IPS-18a (cell line): ENCODE data around the gene ZNF581.

Experiments
- H3K27ac ChIP-seq: one replicate; pipeline ENCODE4 v1.5.1; 2013; ENCODE audit warnings: low read length
- H3K27me3 ChIP-seq: one replicate; pipeline ENCODE4 v1.6.1; 2013; ENCODE audit warnings: mild to moderate bottlenecking, low read length; ENCODE audit not compliant: control insufficient read depth, insufficient read depth
- H3K36me3 ChIP-seq: one replicate; pipeline ENCODE4 v1.6.1; 2013; ENCODE audit warnings: low read depth, low read length; ENCODE audit not compliant: control insufficient read depth
- H3K4me1 ChIP-seq: one replicate; pipeline ENCODE4 v1.6.1; 2013; ENCODE audit warnings: low read depth, low read length; ENCODE audit not compliant: control insufficient read depth
- H3K4me3 ChIP-seq: one replicate; pipeline ENCODE4 v1.5.1; 2013; ENCODE audit warnings: low read length
- H3K9ac ChIP-seq: one replicate; pipeline ENCODE4 v1.6.1; 2013; ENCODE audit warnings: mild to moderate bottlenecking, low read length, moderate library complexity
- H3K9me3 ChIP-seq: one replicate; pipeline ENCODE4 v1.6.1; 2013; ENCODE audit warnings: low read depth, low read length; ENCODE audit not compliant: control insufficient read depth

Gene ZNF581

DNA sequence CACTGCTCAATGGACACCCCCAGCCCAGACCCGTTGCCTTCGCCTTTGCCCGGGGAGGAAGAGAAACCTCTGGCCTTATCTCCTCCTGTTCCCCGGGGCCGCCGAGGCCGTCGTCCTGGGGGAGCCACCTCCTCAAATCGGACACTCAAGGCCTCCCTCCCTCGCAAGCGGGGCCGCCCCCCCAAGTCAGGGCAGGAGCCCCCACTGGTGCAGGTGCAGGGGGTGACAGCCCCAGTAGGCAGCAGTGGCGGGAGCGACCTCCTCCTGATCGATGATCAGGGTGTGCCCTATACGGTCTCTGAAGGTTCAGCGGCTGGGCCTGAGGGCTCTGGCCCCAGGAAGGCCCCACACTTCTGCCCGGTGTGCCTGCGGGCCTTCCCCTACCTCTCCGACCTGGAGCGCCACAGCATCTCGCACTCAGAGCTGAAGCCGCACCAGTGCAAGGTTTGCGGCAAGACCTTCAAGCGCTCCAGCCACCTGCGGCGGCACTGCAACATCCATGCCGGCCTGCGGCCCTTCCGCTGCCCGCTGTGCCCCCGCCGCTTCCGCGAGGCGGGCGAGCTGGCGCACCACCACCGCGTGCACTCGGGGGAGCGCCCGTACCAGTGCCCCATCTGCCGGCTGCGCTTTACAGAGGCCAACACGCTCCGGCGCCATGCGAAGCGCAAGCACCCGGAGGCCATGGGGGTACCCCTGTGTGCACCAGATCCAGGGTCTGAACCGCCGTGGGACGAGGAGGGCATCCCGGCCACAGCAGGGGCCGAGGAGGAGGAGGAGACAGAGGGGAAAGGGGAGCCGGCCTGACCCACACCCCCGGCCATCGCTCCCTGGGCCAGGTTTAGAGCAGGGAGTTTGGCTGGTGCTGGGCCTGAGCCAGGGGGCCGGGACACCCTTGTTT lies 41.1 kb upstream of the ZNF581 start:
- no peak overlapping the region for H3K9ac ChIP-seq
- H3K9me3 ChIP-seq = no peaks in the 10 kb centered on the region
- H3K27ac ChIP-seq = no peak overlapping the region
- H3K4me1 ChIP-seq = peaks cover 18% of the 10 kb centered on the region
- H3K27me3 ChIP-seq = no peaks in the 10 kb centered on the region
- no peak overlapping the region for H3K4me3 ChIP-seq
- no peaks in the 10 kb centered on the region for H3K36me3 ChIP-seq

DNA sequence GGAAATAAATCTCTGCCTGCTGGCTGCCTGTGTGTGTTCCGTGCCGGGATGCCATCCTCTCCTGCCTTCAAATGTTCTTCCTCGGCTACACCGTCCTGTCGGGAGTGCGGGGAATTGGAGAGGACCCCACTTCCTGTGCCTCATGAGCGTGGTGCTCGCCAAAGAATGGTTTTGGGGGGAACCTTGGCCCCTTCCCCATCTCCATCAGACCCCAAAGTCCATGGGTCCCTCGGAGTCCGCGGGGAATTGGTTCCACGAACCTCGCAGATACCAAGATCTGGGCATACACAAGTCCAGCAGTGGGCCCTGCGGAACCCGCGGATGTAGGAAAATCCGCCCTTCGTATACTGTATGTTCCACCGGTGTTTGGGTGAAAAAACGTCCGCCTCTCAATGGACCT lies 40.3 kb upstream of the ZNF581 start:
- peaks cover 14% of the 10 kb centered on the region for H3K4me1 ChIP-seq
- H3K9me3 ChIP-seq = no peaks in the 10 kb centered on the region
- no peaks in the 10 kb centered on the region for H3K27me3 ChIP-seq
- H3K27ac ChIP-seq = no peak overlapping the region
- no peaks in the 10 kb centered on the region for H3K36me3 ChIP-seq
- H3K4me3 ChIP-seq = no peak overlapping the region
- no peak overlapping the region for H3K9ac ChIP-seq

DNA sequence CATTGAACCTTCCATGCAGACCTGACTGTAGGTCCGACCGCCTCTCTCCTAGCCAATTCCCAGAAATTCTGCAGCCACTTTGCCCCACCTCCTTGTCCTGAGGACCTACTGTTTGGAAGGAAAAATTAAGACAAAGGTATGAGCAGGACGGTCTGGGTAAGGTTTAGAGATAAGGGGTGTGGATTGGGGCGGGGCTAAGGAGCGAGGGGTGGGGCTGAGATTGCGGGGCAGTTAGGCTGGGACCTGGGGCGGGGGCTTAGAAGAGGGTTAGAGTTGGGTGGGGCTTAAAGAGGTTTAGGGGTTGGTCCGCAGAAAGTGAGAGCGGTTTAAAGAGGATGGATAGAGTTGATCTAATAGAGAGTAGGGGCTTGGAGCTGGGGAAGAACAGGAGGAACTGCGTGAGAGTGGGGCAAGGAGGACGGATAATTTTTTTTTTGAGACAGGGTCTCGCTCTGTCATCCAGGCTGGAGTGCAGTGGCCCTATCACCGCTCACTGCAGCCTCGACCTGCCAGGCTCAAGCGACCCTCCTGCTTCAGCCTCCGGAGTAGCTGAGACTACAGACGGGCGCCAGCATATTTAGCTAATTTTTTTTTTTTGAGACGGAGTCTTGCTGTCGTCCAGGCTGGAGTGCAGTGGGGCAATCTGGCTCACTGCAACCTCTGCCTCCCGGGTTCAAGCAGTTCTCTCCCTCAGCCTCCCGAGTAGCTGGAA lies 39.7 kb upstream of the ZNF581 start:
- H3K4me3 ChIP-seq = no peak overlapping the region
- no peaks in the 10 kb centered on the region for H3K9me3 ChIP-seq
- no peaks in the 10 kb centered on the region for H3K27me3 ChIP-seq
- no peaks in the 10 kb centered on the region for H3K36me3 ChIP-seq
- no peak overlapping the region for H3K9ac ChIP-seq
- peaks cover 9% of the 10 kb centered on the region for H3K4me1 ChIP-seq
- no peak overlapping the region for H3K27ac ChIP-seq

- H3K9ac ChIP-seq = peak overlapping the region; percentile 74
These were observed 38.2 kb upstream of the ZNF581 start for GRCh38 chr19:55605207-55605636.

DNA sequence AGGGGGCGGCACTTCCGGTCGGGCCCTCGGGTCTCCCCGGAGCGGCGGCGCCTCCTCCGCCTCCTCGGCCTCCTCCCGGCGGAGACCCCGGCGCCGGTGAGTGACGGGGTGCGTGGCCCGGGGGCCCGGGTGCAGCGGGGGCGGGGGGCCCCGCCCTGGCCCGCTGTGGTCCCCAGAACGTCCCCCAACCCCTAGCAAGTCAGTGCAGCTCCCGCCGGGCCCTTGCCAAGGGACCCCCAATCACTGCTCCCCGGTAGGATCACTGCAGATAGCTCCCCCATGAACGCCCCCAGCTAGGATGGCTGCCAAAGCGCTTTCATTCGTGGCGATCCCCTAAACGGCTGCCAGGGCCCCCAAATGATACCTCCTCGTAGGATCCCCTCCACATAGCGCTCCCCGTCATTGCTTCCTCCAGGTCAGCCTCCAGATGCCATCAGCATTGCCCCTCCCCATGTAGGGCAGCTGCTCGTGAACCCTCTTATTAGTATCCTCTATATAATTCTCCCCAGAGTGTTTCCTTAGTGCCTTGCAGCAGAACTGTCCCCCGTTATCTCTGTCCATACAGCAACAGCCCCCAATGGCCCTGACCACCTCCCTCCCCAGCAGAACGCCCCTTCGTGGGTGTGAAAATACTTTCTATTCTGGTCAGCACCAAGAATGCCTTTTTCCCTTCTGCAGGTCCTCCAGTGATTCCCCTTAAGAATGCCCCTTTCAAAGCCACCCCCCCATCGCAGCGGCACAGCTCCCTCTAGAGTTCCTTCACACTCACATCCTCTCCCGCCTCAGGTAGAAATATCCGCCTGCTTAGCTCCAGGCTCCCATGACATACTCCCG lies 37.6 kb upstream of the ZNF581 start, which contains the start of gene ZNF865:
ZNF865 (plus strand) TSS at position 11 of the 834 bp plus-strand sequence. CDS start 7,972 bp downstream, outside the sequence.
- Histone ChIP-seq H3K27me3 (no peaks in the 10 kb centered on the region), H3K9ac (peak within 1 kb of the TSS; percentile 84), H3K9me3 (no peaks in the 10 kb centered on the region), H3K4me1 (peaks cover 9% of the 10 kb centered on the region), H3K4me3 (peak within 1 kb of the TSS; percentile 73), H3K27ac (peak within 1 kb of the TSS; percentile 92), H3K36me3 (peaks cover 7% of the 10 kb centered on the region)

More at GRCh38 chr19:55605207-55605636, 38.2 kb upstream of the ZNF581 start:
- Histone ChIP-seq H3K27ac (no peak overlapping the region), H3K36me3 (peaks cover 7% of the 10 kb centered on the region), H3K9me3 (no peaks in the 10 kb centered on the region), H3K4me1 (peaks cover 9% of the 10 kb centered on the region), H3K27me3 (no peaks in the 10 kb centered on the region), H3K4me3 (peak overlapping the region; percentile 73)

- Histone ChIP-seq H3K27ac (no peak overlapping the region), H3K4me1 (peaks cover 9% of the 10 kb centered on the region), H3K4me3 (peak overlapping the region; percentile 73), H3K9me3 (no peaks in the 10 kb centered on the region), H3K36me3 (peaks cover 7% of the 10 kb centered on the region), H3K27me3 (no peaks in the 10 kb centered on the region), H3K9ac (no peak overlapping the region)
These were observed 37.0 kb upstream of the ZNF581 start for GRCh38 chr19:55606471-55606787.

DNA sequence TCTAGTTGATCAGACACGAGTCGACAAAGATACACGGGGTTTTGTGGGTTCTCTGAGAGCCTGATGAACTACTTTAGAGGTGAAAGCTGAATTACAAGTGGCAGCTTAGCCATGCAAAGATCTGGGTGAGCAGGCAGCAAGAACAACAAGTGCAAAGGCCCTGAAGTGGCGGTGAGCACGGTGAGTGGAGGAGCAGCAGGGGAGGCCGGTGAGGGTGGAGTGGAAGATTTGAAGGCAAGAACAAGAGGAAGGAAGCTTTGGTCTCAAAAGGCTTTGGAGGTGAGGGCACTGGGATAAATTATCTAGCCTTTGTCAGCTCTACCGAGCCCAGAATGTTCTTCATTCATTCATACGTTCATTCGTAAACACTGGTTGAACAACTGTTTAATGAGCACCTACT lies 36.6 kb upstream of the ZNF581 start:
- Histone ChIP-seq H3K36me3 (peaks cover 7% of the 10 kb centered on the region), H3K27ac (no peak overlapping the region), H3K4me3 (peak overlapping the region; percentile 73), H3K9me3 (no peaks in the 10 kb centered on the region), H3K4me1 (peaks cover 9% of the 10 kb centered on the region), H3K9ac (no peak overlapping the region), H3K27me3 (no peaks in the 10 kb centered on the region)

DNA sequence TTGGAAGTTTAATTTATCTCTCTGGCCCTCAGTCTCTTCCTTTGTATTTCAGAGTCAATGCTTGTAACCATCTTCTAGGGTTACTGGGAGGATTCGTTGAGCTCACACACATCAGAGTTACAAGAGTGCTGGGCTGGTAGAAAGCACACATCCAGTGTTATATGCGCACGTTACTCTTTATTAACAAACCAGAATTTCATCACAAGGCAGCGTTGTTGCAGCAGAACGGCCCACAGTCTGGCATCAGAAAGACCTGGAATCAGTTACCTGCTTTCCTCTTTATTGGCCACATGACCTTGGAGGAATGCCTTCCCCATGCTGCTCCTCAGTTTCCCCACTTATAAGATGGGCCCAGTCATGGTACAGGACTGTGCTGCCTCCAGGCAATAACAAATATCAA lies 34.1 kb upstream of the ZNF581 start:
- Histone ChIP-seq H3K36me3 (peaks cover 7% of the 10 kb centered on the region), H3K27ac (no peak overlapping the region), H3K27me3 (no peaks in the 10 kb centered on the region), H3K9ac (no peak overlapping the region), H3K4me1 (peaks cover 9% of the 10 kb centered on the region), H3K4me3 (no peak overlapping the region), H3K9me3 (no peaks in the 10 kb centered on the region)

DNA sequence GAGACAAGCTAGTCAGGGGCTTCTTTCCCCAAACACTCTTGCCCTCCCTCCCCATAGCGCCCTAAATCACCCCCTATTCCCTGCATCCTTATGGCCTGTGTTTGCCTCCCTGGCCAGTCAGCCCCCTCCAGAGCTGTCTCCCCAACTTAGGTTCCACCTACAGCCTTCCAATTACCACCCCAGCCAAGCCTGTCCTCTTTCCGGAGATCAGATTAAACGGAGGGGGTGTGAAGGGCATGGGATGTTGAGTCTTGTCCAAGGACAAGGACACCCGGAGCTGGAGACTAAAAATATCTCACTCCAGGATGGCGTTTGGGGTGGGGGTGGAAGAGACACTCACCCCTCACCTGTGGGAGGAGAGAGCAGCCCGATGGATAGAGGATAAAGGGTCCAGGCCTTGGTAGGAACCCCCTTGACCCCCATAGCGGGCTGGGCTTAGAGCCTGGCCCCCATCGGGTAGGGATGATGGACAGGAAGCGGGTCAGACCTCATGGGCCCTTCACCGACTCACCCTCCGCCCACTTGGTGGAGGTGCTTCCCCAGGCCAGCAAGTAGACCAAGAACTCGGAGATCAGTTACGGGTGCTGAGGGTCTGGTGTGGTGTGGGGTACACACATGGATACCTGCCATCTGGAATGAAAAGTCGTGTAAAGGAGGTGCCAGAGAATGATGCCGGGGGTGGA lies 32.0 kb upstream of the ZNF581 start:
- H3K9me3 ChIP-seq = no peaks in the 10 kb centered on the region
- H3K9ac ChIP-seq = no peak overlapping the region
- H3K4me1 ChIP-seq = peaks cover 4% of the 10 kb centered on the region
- H3K27ac ChIP-seq = no peak overlapping the region
- peaks cover 7% of the 10 kb centered on the region for H3K36me3 ChIP-seq
- H3K27me3 ChIP-seq = no peaks in the 10 kb centered on the region
- no peak overlapping the region for H3K4me3 ChIP-seq

GRCh38 chr19:55611983-55612645 lies 31.3 kb upstream of the ZNF581 start:
- Histone ChIP-seq H3K27me3 (no peaks in the 10 kb centered on the region), H3K36me3 (peaks cover 7% of the 10 kb centered on the region), H3K27ac (no peak overlapping the region), H3K4me3 (no peak overlapping the region), H3K9me3 (no peaks in the 10 kb centered on the region), H3K9ac (no peak overlapping the region), H3K4me1 (no peaks in the 10 kb centered on the region)
